Measurements from ENCODE around the gene RBMS2. TPM values are rescaled to one million over a fixed set of nuclear protein-coding genes. Genes with fewer than 3 reads are reported as not detected.

The RBMS2 gene
- total RNA-seq, 1 donor from 2014 or later: 10.2 TPM

GRCh38 chr12:56637621-56638020 is 116.0 kb downstream of the RBMS2 start:
- no peak for TF ChIP-seq CTCF (IDR thresholded peaks at IDR 0.05; ENCODE audit: partially characterized antibody, unreplicated experiment)
- peaks cover 10% of the 10 kb centered on the region for H3K9me3 Mint-ChIP-seq (ENCODE audit: unreplicated experiment)
- peaks cover 24% of the 10 kb centered on the region for H3K27me3 Mint-ChIP-seq (ENCODE audit: unreplicated experiment)
- H3K4me3 Mint-ChIP-seq (ENCODE audit: unreplicated experiment): peak overlapping the region; percentile 71
- H3K4me1 Mint-ChIP-seq (ENCODE audit: low read depth, unreplicated experiment): peaks cover 27% of the 10 kb centered on the region
- no peak for DNase-seq
- H3K27ac Mint-ChIP-seq (ENCODE audit: unreplicated experiment): peak overlapping the region; percentile 88
- no peaks in the 10 kb centered on the region for H3K36me3 Mint-ChIP-seq (ENCODE audit: unreplicated experiment)

- Mint-ChIP-seq H3K4me1 (ENCODE audit: low read depth, unreplicated experiment) (peaks cover 21% of the 10 kb centered on the region), H3K36me3 (ENCODE audit: unreplicated experiment) (no peaks in the 10 kb centered on the region), H3K9me3 (ENCODE audit: unreplicated experiment) (peaks cover 6% of the 10 kb centered on the region), H3K27ac (ENCODE audit: unreplicated experiment) (no peak overlapping the region), H3K27me3 (ENCODE audit: unreplicated experiment) (peaks cover 8% of the 10 kb centered on the region), H3K4me3 (ENCODE audit: unreplicated experiment) (no peak overlapping the region)
- TF ChIP-seq CTCF (IDR thresholded peaks at IDR 0.05; ENCODE audit: partially characterized antibody, unreplicated experiment): no peak
- no peak for DNase-seq
These were observed 119.6 kb downstream of the RBMS2 start for GRCh38 chr12:56641219-56641618.

GRCh38 chr12:56644654-56645053 is 123.0 kb downstream of the RBMS2 start:
- H3K9me3 Mint-ChIP-seq (ENCODE audit: unreplicated experiment): peaks cover 2% of the 10 kb centered on the region
- peaks cover 2% of the 10 kb centered on the region for H3K27me3 Mint-ChIP-seq (ENCODE audit: unreplicated experiment)
- no peaks in the 10 kb centered on the region for H3K36me3 Mint-ChIP-seq (ENCODE audit: unreplicated experiment)
- no peak for DNase-seq
- TF ChIP-seq CTCF (IDR thresholded peaks at IDR 0.05; ENCODE audit: partially characterized antibody, unreplicated experiment): no peak
- H3K27ac Mint-ChIP-seq (ENCODE audit: unreplicated experiment): peak overlapping the region; percentile 91
- H3K4me1 Mint-ChIP-seq (ENCODE audit: low read depth, unreplicated experiment): peaks cover 8% of the 10 kb centered on the region
- peak overlapping the region; percentile 96 for H3K4me3 Mint-ChIP-seq (ENCODE audit: unreplicated experiment)

- peaks cover 2% of the 10 kb centered on the region for H3K9me3 Mint-ChIP-seq (ENCODE audit: unreplicated experiment)
- H3K4me3 Mint-ChIP-seq (ENCODE audit: unreplicated experiment): peak overlapping the region; percentile 96
- no peaks in the 10 kb centered on the region for H3K36me3 Mint-ChIP-seq (ENCODE audit: unreplicated experiment)
- peak overlapping the region; percentile 91 for H3K27ac Mint-ChIP-seq (ENCODE audit: unreplicated experiment)
- TF ChIP-seq CTCF (IDR thresholded peaks at IDR 0.05; ENCODE audit: partially characterized antibody, unreplicated experiment): no peak
- H3K4me1 Mint-ChIP-seq (ENCODE audit: low read depth, unreplicated experiment): peaks cover 8% of the 10 kb centered on the region
- peak; percentile 65 for DNase-seq
- H3K27me3 Mint-ChIP-seq (ENCODE audit: unreplicated experiment): no peaks in the 10 kb centered on the region
These were observed 123.6 kb downstream of the RBMS2 start for GRCh38 chr12:56645201-56645716.

Other genes with a start within 250 kb of the RBMS2 start
- gene CS, start 221.5 kb upstream of the RBMS2 start, total RNA-seq (ENCODE audit: unreplicated experiment): 257 TPM
- gene CNPY2, start 205.8 kb upstream of the RBMS2 start, total RNA-seq (ENCODE audit: unreplicated experiment): 141 TPM
- gene PAN2, start 187.8 kb upstream of the RBMS2 start, total RNA-seq (ENCODE audit: unreplicated experiment): 101 TPM
- gene IL23A, start 182.9 kb upstream of the RBMS2 start, total RNA-seq (ENCODE audit: unreplicated experiment): 0.42 TPM
- 74.7 TPM for gene STAT2, start 161.7 kb upstream of the RBMS2 start, total RNA-seq (ENCODE audit: unreplicated experiment)
- gene APOF, start 159.0 kb upstream of the RBMS2 start, total RNA-seq (ENCODE audit: unreplicated experiment): not detected
- 17.9 TPM for gene TIMELESS, start 72.4 kb upstream of the RBMS2 start, total RNA-seq (ENCODE audit: unreplicated experiment)
- not detected for gene MIP, start 67.2 kb upstream of the RBMS2 start, total RNA-seq (ENCODE audit: unreplicated experiment)
- 3.6 TPM for gene SPRYD4, start 53.2 kb upstream of the RBMS2 start, total RNA-seq (ENCODE audit: unreplicated experiment)
- 0.91 TPM for gene GLS2, start 33.7 kb upstream of the RBMS2 start, total RNA-seq (ENCODE audit: unreplicated experiment)
- 196 TPM for gene BAZ2A, start 108.5 kb downstream of the RBMS2 start, total RNA-seq (ENCODE audit: unreplicated experiment)
- gene ATP5F1B, start 124.2 kb downstream of the RBMS2 start, total RNA-seq (ENCODE audit: unreplicated experiment): 735 TPM
- 180 TPM for gene PTGES3, start 166.5 kb downstream of the RBMS2 start, total RNA-seq (ENCODE audit: unreplicated experiment)
- 589 TPM for gene NACA, start 203.5 kb downstream of the RBMS2 start, total RNA-seq (ENCODE audit: unreplicated experiment)
- 11.3 TPM for gene PRIM1, start 230.5 kb downstream of the RBMS2 start, total RNA-seq (ENCODE audit: unreplicated experiment)
- gene HSD17B6, start 241.5 kb downstream of the RBMS2 start, total RNA-seq (ENCODE audit: unreplicated experiment): 1.5 TPM

Data from glutamatergic neuron (in vitro differentiated cells).